ENCODE results near the gene WARS2.

The WARS2 gene

GRCh38 chr1:119108988-119109387 lies 31.5 kb downstream of the WARS2 start:
- Histone ChIP-seq H3K9me3 (ENCODE audit: low read length) (no peaks in the 10 kb centered on the region), H3F3A (ENCODE audit: insufficient read depth, low read length) (no peaks in the 10 kb centered on the region), H3K4me1 (ENCODE audit: insufficient read depth, low read length, severe bottlenecking) (no peaks in the 10 kb centered on the region), H3K27ac (ENCODE audit: low read depth, low read length, poor library complexity, severe bottlenecking) (no peak overlapping the region), H2AFZ (ENCODE audit: low read length) (no peak overlapping the region), H3K4me2 (ENCODE audit: low read length) (no peak overlapping the region), H3K9ac (ENCODE audit: low read length) (no peak overlapping the region), H3K27me3 (ENCODE audit: insufficient read depth, low read length) (no peaks in the 10 kb centered on the region), H3K79me2 (ENCODE audit: insufficient read depth, low read length) (no peaks in the 10 kb centered on the region), H4K20me1 (ENCODE audit: insufficient read depth, low read length) (no peaks in the 10 kb centered on the region), H3K36me3 (ENCODE audit: insufficient read depth, low read length) (no peaks in the 10 kb centered on the region), H3K9me2 (ENCODE audit: low read depth, low read length) (no peaks in the 10 kb centered on the region), H3K4me3 (ENCODE audit: low read depth, low read length, poor library complexity, severe bottlenecking) (no peak overlapping the region)
- TF ChIP-seq EZH2 (IDR thresholded peaks at IDR 0.05; ENCODE audit: borderline replicate concordance, low read length), result no peak
- no peak for TF ChIP-seq CTCF (IDR thresholded peaks at IDR 0.05; ENCODE audit: low read length)

- Histone ChIP-seq H3K27me3 (ENCODE audit: insufficient read depth, low read length) (no peaks in the 10 kb centered on the region), H3F3A (ENCODE audit: insufficient read depth, low read length) (no peaks in the 10 kb centered on the region), H3K4me3 (ENCODE audit: low read depth, low read length, poor library complexity, severe bottlenecking) (no peak overlapping the region), H3K4me2 (ENCODE audit: low read length) (no peak overlapping the region), H3K27ac (ENCODE audit: low read depth, low read length, poor library complexity, severe bottlenecking) (no peak overlapping the region), H3K36me3 (ENCODE audit: insufficient read depth, low read length) (no peaks in the 10 kb centered on the region), H3K79me2 (ENCODE audit: insufficient read depth, low read length) (no peaks in the 10 kb centered on the region), H3K9ac (ENCODE audit: low read length) (no peak overlapping the region), H3K9me2 (ENCODE audit: low read depth, low read length) (no peaks in the 10 kb centered on the region), H3K4me1 (ENCODE audit: insufficient read depth, low read length, severe bottlenecking) (no peaks in the 10 kb centered on the region), H2AFZ (ENCODE audit: low read length) (no peak overlapping the region), H3K9me3 (ENCODE audit: low read length) (no peaks in the 10 kb centered on the region), H4K20me1 (ENCODE audit: insufficient read depth, low read length) (no peaks in the 10 kb centered on the region)
- TF ChIP-seq CTCF (IDR thresholded peaks at IDR 0.05; ENCODE audit: low read length) (no peak), EZH2 (IDR thresholded peaks at IDR 0.05; ENCODE audit: borderline replicate concordance, low read length) (no peak)
Observed at GRCh38 chr1:119103764-119104163, 36.7 kb downstream of the WARS2 start.

GRCh38 chr1:119102051-119102450 lies 38.4 kb downstream of the WARS2 start:
- Histone ChIP-seq H3K4me2 (ENCODE audit: low read length) (no peak overlapping the region), H2AFZ (ENCODE audit: low read length) (no peak overlapping the region), H3K36me3 (ENCODE audit: insufficient read depth, low read length) (no peaks in the 10 kb centered on the region), H3K9me2 (ENCODE audit: low read depth, low read length) (no peaks in the 10 kb centered on the region), H3F3A (ENCODE audit: insufficient read depth, low read length) (no peaks in the 10 kb centered on the region), H3K27me3 (ENCODE audit: insufficient read depth, low read length) (no peaks in the 10 kb centered on the region), H3K27ac (ENCODE audit: low read depth, low read length, poor library complexity, severe bottlenecking) (no peak overlapping the region), H3K4me3 (ENCODE audit: low read depth, low read length, poor library complexity, severe bottlenecking) (no peak overlapping the region), H3K9ac (ENCODE audit: low read length) (no peak overlapping the region), H3K4me1 (ENCODE audit: insufficient read depth, low read length, severe bottlenecking) (no peaks in the 10 kb centered on the region), H4K20me1 (ENCODE audit: insufficient read depth, low read length) (no peaks in the 10 kb centered on the region), H3K9me3 (ENCODE audit: low read length) (no peaks in the 10 kb centered on the region), H3K79me2 (ENCODE audit: insufficient read depth, low read length) (no peaks in the 10 kb centered on the region)
- TF ChIP-seq EZH2 (IDR thresholded peaks at IDR 0.05; ENCODE audit: borderline replicate concordance, low read length) (no peak), CTCF (IDR thresholded peaks at IDR 0.05; ENCODE audit: low read length) (no peak)

Data from OCI-LY1 (cell line).